Erythroblast (primary cell): ENCODE data around the gene RAB33A.

Experiments
- GATA1 ChIP-seq: IDR thresholded peaks from 2 replicates; pipeline ENCODE4 v1.6.1; 2011; ENCODE audit warnings: low read depth, mild to moderate bottlenecking, control low read depth, low read length, moderate library complexity
- POLR2A ChIP-seq: IDR thresholded peaks from 2 replicates; pipeline ENCODE4 v1.6.1; 2011; ENCODE audit warnings: mild to moderate bottlenecking, low read length

DNA sequence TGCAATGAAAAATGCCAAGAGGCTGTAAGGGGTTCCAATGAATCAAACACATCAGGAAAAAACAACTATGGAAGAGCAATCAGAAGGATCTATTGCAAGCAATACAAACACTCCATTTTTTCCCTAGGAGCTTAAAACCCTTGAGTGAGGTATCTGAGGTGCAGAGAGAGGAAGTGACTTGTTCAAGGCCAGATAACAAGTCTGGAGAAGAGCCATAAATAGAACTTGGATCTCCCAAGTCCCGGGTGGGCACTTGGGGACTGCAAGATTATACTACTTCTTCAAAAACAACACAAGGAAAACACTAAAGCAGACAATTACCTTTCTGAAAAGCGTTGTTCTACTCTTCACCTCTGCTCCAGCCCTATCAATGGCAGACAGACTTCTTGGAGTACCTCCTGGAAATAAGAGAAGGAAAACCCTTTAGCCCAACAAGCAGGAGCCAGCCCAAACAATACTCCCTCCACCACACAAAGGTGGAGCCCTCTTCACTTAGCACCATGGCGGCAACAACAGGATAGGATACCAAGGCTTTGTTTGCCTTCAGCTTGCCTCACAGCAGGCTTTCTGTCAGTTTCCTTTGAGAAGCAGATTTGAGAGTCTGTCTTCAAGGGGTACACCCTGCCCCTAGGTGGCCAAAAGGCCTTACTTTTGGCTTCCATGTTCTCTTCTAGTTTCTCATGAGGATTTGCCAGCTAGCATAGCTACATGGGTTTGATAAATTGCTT, 32.1 kb upstream of the RAB33A start:
- TF ChIP-seq POLR2A: no peak
- TF ChIP-seq GATA1: no peak
